H1 (cell line): ENCODE results near the gene MIXL1. TPM values are rescaled to one million over a fixed set of nuclear protein-coding genes. Genes with fewer than 3 reads are reported as not detected.

Experiments used
- CTCF ChIA-PET: fragments of 300-600 bp; sonication (Branson Sonifier 250); formaldehyde crosslinking; loops from one replicate; lab custom pipeline; 2021; ENCODE audit not compliant: partially characterized antibody; lab: Charles Lee
- POLR2A ChIA-PET: fragments of 300-600 bp; sonication (Branson Sonifier 250); formaldehyde crosslinking; loops from one replicate; lab custom pipeline; 2021; ENCODE audit warnings: inconsistent platforms; ENCODE audit not compliant: partially characterized antibody; lab: Charles Lee
- DNase-seq, 2 experiments: peaks; one replicate each; pipeline versions ENCODE4 v3.0.0 to v3.0.0-alpha.2; 2010 to 2022; ENCODE audit warnings: low spot score in 2 of 2, low read depth in 1 of 2, mixed read lengths in 1 of 2
- FAIRE-seq: peaks from 2 replicates; lab custom pipeline; 2011; peaks lifted over from hg19 to GRCh38; lab: Jason Lieb, UNC
- H2AFZ ChIP-seq: 2 replicates; pipeline ENCODE4 v1.8.1; 2012; ENCODE audit warnings: low read length, inconsistent platforms
- H2AK5ac ChIP-seq: 2 replicates; pipeline ENCODE4 v1.6.1; 2013; ENCODE audit warnings: low read depth, low read length
- H2BK120ac ChIP-seq: replicated peaks from 2 replicates; pipeline ENCODE3; 2013; ENCODE audit warnings: low read depth, low read length, inconsistent platforms
- H2BK12ac ChIP-seq: 2 replicates; pipeline ENCODE4 v1.6.1; 2013; ENCODE audit warnings: low read depth, low read length
- H2BK15ac ChIP-seq: 2 replicates; pipeline ENCODE4 v1.6.1; 2013; ENCODE audit warnings: low read length
- H2BK20ac ChIP-seq: 2 replicates; pipeline ENCODE4 v1.6.1; 2013; ENCODE audit warnings: low read length
- H2BK5ac ChIP-seq: 2 replicates; pipeline ENCODE4 v1.6.1; 2013; ENCODE audit warnings: low read depth, low read length
- H3K14ac ChIP-seq: 2 replicates; pipeline ENCODE4 v1.6.1; 2013; ENCODE audit warnings: inconsistent platforms; ENCODE audit not compliant: insufficient read length
- H3K18ac ChIP-seq: 2 replicates; pipeline ENCODE4 v1.6.1; 2013; ENCODE audit warnings: low read length; ENCODE audit errors: extremely low read depth
- H3K23ac ChIP-seq: 2 replicates; pipeline ENCODE4 v1.6.1; 2013; ENCODE audit warnings: inconsistent platforms; ENCODE audit not compliant: insufficient read length
- H3K23me2 ChIP-seq: 2 replicates; pipeline ENCODE4 v1.6.1; 2013; ENCODE audit warnings: low read depth, low read length
- H3K27ac ChIP-seq: 2 replicates; pipeline ENCODE4 v1.6.1; 2011; ENCODE audit warnings: low read depth, low read length, inconsistent platforms
- H3K27me3 ChIP-seq, 4 experiments: replicated peaks in 1 of 4; 1 replicate in 1 of 4; 2 replicates in 3 of 4; pipeline versions ENCODE4 v1.6.1 to v1.8.1; 2011 to 2013; ENCODE audit warnings: low read length in 3 of 4, mild to moderate bottlenecking in 3 of 4, inconsistent platforms in 2 of 4, mixed read lengths in 2 of 4, moderate library complexity in 1 of 4; ENCODE audit not compliant: control insufficient read depth in 3 of 4, insufficient read depth in 3 of 4; ENCODE audit errors: extremely low read depth in 1 of 4
- H3K36me3 ChIP-seq, 4 experiments: 2 replicates each; pipeline versions ENCODE4 v1.6.1 to v1.8.1; 2011 to 2013; ENCODE audit warnings: mild to moderate bottlenecking in 4 of 4, low read length in 3 of 4, moderate library complexity in 2 of 4, control low read depth in 1 of 4, inconsistent platforms in 1 of 4; ENCODE audit not compliant: insufficient read depth in 4 of 4, control insufficient read depth in 2 of 4
- H3K4ac ChIP-seq: replicated peaks from 2 replicates; pipeline ENCODE3; 2013; ENCODE audit warnings: low read length, low read depth, mixed read lengths, inconsistent platforms; ENCODE audit not compliant: insufficient read length
- H3K4me1 ChIP-seq, 4 experiments: replicated peaks in 1 of 4; 1 replicate in 1 of 4; 2 replicates in 3 of 4; pipeline versions ENCODE4 v1.6.1 to v1.8.1; 2011 to 2013; ENCODE audit warnings: low read length in 3 of 4, inconsistent platforms in 2 of 4, mixed read lengths in 1 of 4; ENCODE audit not compliant: insufficient read depth in 4 of 4, control insufficient read depth in 3 of 4
- H3K4me2 ChIP-seq, 2 experiments: 2 replicates each; pipeline versions ENCODE4 v1.6.1 to v1.8.1; 2011 to 2013; ENCODE audit warnings: low read depth in 2 of 2, low read length in 2 of 2, control low read depth in 1 of 2, inconsistent platforms in 1 of 2, mild to moderate bottlenecking in 1 of 2; ENCODE audit not compliant: insufficient read depth in 1 of 2
- H3K4me3 ChIP-seq, 4 experiments: fragments of 200-600, 300-600 bp in 1 of 4; sonication (generic), shearing (Covaris generic), sonication (Bioruptor Twin) in 1 of 4; 2 replicates each; pipeline versions ENCODE4 v1.5.1 to v1.8.1; 2011 to 2016; ENCODE audit warnings: low read length in 4 of 4, low read depth in 3 of 4, control low read depth in 2 of 4, inconsistent platforms in 2 of 4, mild to moderate bottlenecking in 2 of 4, mixed read lengths in 1 of 4, moderate library complexity in 1 of 4; ENCODE audit not compliant: insufficient read depth in 2 of 4; ENCODE audit errors: extremely low read depth in 1 of 4
- H3K56ac ChIP-seq: replicated peaks from 2 replicates; pipeline ENCODE3; 2013; ENCODE audit warnings: low read depth, mild to moderate bottlenecking, mixed read lengths, low read length, inconsistent platforms; ENCODE audit not compliant: insufficient read length
- H3K79me1 ChIP-seq: 2 replicates; pipeline ENCODE4 v1.6.1; 2013; ENCODE audit warnings: low read depth, low read length, control low read depth
- H3K79me2 ChIP-seq, 2 experiments: 2 replicates each; pipeline versions ENCODE4 v1.6.1 to v1.8.1; 2012 to 2013; ENCODE audit warnings: low read length in 2 of 2, mild to moderate bottlenecking in 2 of 2, inconsistent platforms in 1 of 2; ENCODE audit not compliant: insufficient read depth in 2 of 2, control insufficient read depth in 1 of 2
- H3K9ac ChIP-seq, 4 experiments: replicated peaks in 1 of 4; 1 replicate in 1 of 4; 2 replicates in 3 of 4; pipeline versions ENCODE4 v1.6.1 to v1.8.1; 2011 to 2013; ENCODE audit warnings: low read depth in 3 of 4, low read length in 3 of 4, control low read depth in 2 of 4, mild to moderate bottlenecking in 2 of 4, moderate library complexity in 2 of 4, inconsistent platforms in 1 of 4; ENCODE audit errors: extremely low read depth in 1 of 4
- H3K9me3 ChIP-seq, 2 experiments: 2 replicates each; pipeline versions ENCODE4 v1.6.1 to v1.8.1; 2012 to 2013; ENCODE audit warnings: mild to moderate bottlenecking in 2 of 2, moderate library complexity in 2 of 2, control low read depth in 1 of 2, inconsistent platforms in 1 of 2, low read depth in 1 of 2, low read length in 1 of 2, mixed read lengths in 1 of 2; ENCODE audit not compliant: insufficient read depth in 2 of 2
- H4K20me1 ChIP-seq, 2 experiments: replicated peaks in 1 of 2; 2 replicates each; pipeline versions ENCODE3 to v1.8.1; 2011 to 2013; ENCODE audit warnings: inconsistent platforms in 2 of 2, low read length in 2 of 2, mild to moderate bottlenecking in 1 of 2; ENCODE audit not compliant: insufficient read depth in 2 of 2, control insufficient read depth in 1 of 2
- H4K5ac ChIP-seq: 2 replicates; pipeline ENCODE4 v1.6.1; 2013; ENCODE audit warnings: low read length, low read depth, mixed read lengths, inconsistent platforms; ENCODE audit not compliant: insufficient read length
- H4K8ac ChIP-seq: 2 replicates; pipeline ENCODE4 v1.8.0; 2013; ENCODE audit warnings: mild to moderate bottlenecking, moderate library complexity, low read length, inconsistent platforms; ENCODE audit not compliant: insufficient read depth; ENCODE audit errors: extremely low read depth
- H4K91ac ChIP-seq: replicated peaks from 2 replicates; pipeline ENCODE3; 2013; ENCODE audit warnings: low read length, mixed read lengths, inconsistent platforms; ENCODE audit not compliant: insufficient read length
- ASH2L ChIP-seq: fragments of 200-600, 300-600 bp; sonication (generic); IDR thresholded peaks from one replicate; pipeline ENCODE4 v1.7.1; 2017; ENCODE audit warnings: low read length
- BACH1 ChIP-seq: IDR thresholded peaks from 2 replicates; pipeline ENCODE4 v1.6.1; 2012; ENCODE audit warnings: low read length, improper control_type of control experiment
- CTBP2 ChIP-seq: IDR thresholded peaks from 2 replicates; pipeline ENCODE4 v1.7.0; 2011; ENCODE audit warnings: borderline replicate concordance, mild to moderate bottlenecking, moderate library complexity, mixed read lengths, low read length; ENCODE audit not compliant: insufficient read depth, insufficient read length
- EZH2 ChIP-seq: fragments of 200-600 bp; sonication (generic); IDR thresholded peaks from 2 replicates; pipeline ENCODE4 v1.7.1; 2012; ENCODE audit warnings: low read depth, mild to moderate bottlenecking, moderate library complexity, low read length, inconsistent platforms; ENCODE audit not compliant: severe bottlenecking
- GABPA ChIP-seq: IDR thresholded peaks from 2 replicates; pipeline ENCODE4 v1.6.1; 2011; ENCODE audit warnings: mild to moderate bottlenecking, low read length, moderate library complexity, borderline replicate concordance; ENCODE audit not compliant: insufficient read depth
- KDM1A ChIP-seq: fragments of 200-600, 300-600 bp; sonication (generic); IDR thresholded peaks from 2 replicates; pipeline ENCODE4 v1.7.1; 2016; ENCODE audit warnings: mild to moderate bottlenecking, low read length, borderline replicate concordance
- MAFK ChIP-seq: IDR thresholded peaks from 2 replicates; pipeline ENCODE4 v1.6.1; 2012; ENCODE audit warnings: low read depth, mild to moderate bottlenecking, improper control_type of control experiment, low read length
- NRF1 ChIP-seq: IDR thresholded peaks from 2 replicates; pipeline ENCODE4 v1.6.1; 2011; ENCODE audit warnings: mild to moderate bottlenecking, low read depth, low read length, improper control_type of control experiment
- RFX5 ChIP-seq: IDR thresholded peaks from 2 replicates; pipeline ENCODE4 v1.6.1; 2011; ENCODE audit warnings: low read depth, low read length, improper control_type of control experiment, borderline replicate concordance
- SAP30 ChIP-seq: fragments of 300-600 bp; sonication (generic); IDR thresholded peaks from 2 replicates; pipeline ENCODE4 v1.7.1; 2012; ENCODE audit warnings: low read length, moderate library complexity, mild to moderate bottlenecking, inconsistent platforms; ENCODE audit not compliant: insufficient read depth, insufficient replicate concordance
- SIX5 ChIP-seq: IDR thresholded peaks from 2 replicates; pipeline ENCODE4 v1.6.1; 2011; ENCODE audit warnings: mild to moderate bottlenecking, low read depth, low read length
- YY1 ChIP-seq: IDR thresholded peaks from 2 replicates; pipeline ENCODE4 v1.6.1; 2011; ENCODE audit warnings: low read depth, mild to moderate bottlenecking, low read length
- WGBS, 2 experiments: shearing (Covaris generic) in 1 of 2; methylation state at CpG; one replicate each; pipeline versions ENCODE4 v1.1.6 to v1.1.7; 2013 to 2015; ENCODE audit warnings: low lambda C conversion rate in 2 of 2, mixed read lengths in 2 of 2, inconsistent platforms in 1 of 2, low coverage in 1 of 2, missing lambda C conversion rate in 1 of 2; ENCODE audit not compliant: insufficient replicate concordance in 2 of 2, insufficient coverage in 1 of 2, insufficient read length in 1 of 2; ENCODE audit errors: extremely low coverage in 1 of 2, missing lambda C conversion rate in 1 of 2; 5-methylcytosine and 5-hydroxymethylcytosine counted together
- polyA plus RNA-seq, 7 experiments: library from polyadenylated mRNA; depleted of rRNA in 3 of 7; stranded (reverse) in 5 of 7; unstranded in 2 of 7; fragments of >200 nt in 5 of 7; fragments of 200-250 nt in 2 of 7; gene quantifications; 1 replicate in 5 of 7; 2 replicates in 1 of 7; 4 replicates in 1 of 7; pipeline versions ENCODE4 v1.2.1 to v1.2.3, GENCODE V29; 2011 to 2013; ENCODE audit warnings: missing spikeins in 2 of 7, mixed read lengths in 2 of 7
- total RNA-seq: library from RNA; stranded (reverse); fragmentation: NEBNext Ultra II Directional; extraction: Animal tissue kit (Norgen Biotek cat#: 25700); gene quantifications from 2 replicates; pipeline ENCODE4 v1.2.1, GENCODE V29; 2021

MIXL1 gene
- total and polyA plus RNA-seq, 2 of the 8 experiments (the other 6 are each of a cell fraction or from before 2014, with no cell fraction given) = 1.5 to 1.8 TPM

DNA sequence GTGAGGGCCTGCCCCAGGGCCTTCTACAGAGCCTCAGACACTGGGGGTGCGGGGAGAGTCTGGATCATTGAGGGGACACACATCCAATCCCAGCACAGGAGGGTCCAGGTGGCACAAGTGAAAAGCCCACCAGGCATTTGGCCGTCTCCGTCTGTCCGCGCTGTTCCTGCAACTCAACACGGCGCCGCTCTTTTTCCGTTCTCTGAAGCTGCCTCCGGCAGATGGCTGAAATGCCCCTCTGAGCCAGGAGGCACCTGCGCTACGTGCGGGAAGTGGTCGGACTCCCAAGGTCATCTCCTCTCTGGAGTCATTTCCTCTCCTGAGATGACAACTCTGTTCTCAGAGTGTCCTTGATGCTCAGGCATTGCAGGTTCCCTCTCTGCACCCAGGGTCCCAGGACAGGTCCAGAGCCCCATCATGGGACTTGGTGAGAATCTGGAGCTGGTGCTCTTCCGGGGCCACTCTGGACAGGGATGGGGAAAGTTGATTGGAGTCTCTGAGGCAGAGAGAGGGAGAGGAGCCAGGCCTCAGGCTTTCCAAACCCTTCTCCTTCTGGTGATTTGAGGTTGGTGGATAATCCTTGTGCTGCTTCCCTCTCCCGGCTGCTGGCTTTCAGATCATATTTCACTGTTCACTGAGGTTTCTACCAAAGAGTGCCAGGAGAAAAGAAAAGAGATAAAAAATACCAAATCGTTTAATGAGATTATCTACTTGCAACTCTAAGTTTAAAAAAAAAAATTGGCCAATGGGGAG is 14.0 kb upstream of the MIXL1 start:
- no peak overlapping the region for H2AFZ ChIP-seq
- DNase-seq = no peak
- H3K14ac ChIP-seq = no peak overlapping the region
- H4K91ac ChIP-seq = no peak overlapping the region
- peaks cover 2 to 14% (median 8%) of the 10 kb centered on the region in 4 experiments for H3K4me1 ChIP-seq
- no peaks in the 10 kb centered on the region for H3K79me1 ChIP-seq
- H3K4me2 ChIP-seq = no peak overlapping the region
- peak overlapping the region; percentile 7 for H3K4ac ChIP-seq
- H2AK5ac ChIP-seq = 0 out of 2 replicates have a peak overlapping the region, but pooled peaks have one; percentile 24
- ChIA-PET CTCF (interaction anchor here (1.4 to 6.3 kb wide), 4 partner anchors 9 to 84 kb away, joined by 4 to 39 read pairs (median 14); no protein-coding TSS in a partner anchor), POLR2A (interaction anchor here (1.4 kb wide), 1 partner anchor 10 kb away, joined by 3 read pairs; no protein-coding TSS in a partner anchor)
- H4K8ac ChIP-seq = no peak overlapping the region
- H3K4me3 ChIP-seq = no peak overlapping the region
- WGBS, 2 experiments = 90% methylated on average over 17 of the region's 17 CpGs; no CpG with 5 or more reads in 1 of the 2 experiments
- no peak for FAIRE-seq
- H2BK20ac ChIP-seq = peak overlapping the region; percentile 97
- H3K56ac ChIP-seq = no peak overlapping the region
- H3K23me2 ChIP-seq = no peaks in the 10 kb centered on the region
- H2BK5ac ChIP-seq = peak overlapping the region; percentile 52; the same call in 1 of the 2 replicates
- no peak overlapping the region for H3K27ac ChIP-seq
- no peak overlapping the region for H3K9ac ChIP-seq
- H3K79me2 ChIP-seq = no peaks in the 10 kb centered on the region
- no peak overlapping the region for H2BK15ac ChIP-seq
- peak overlapping the region; percentile 39; the same call in 1 of the 2 replicates for H2BK12ac ChIP-seq
- H3K27me3 ChIP-seq = peaks cover 0 to 4% (median 1%) of the 10 kb centered on the region in 4 experiments; a peak in 2 of 7 replicates
- H2BK120ac ChIP-seq = no peak overlapping the region
- H3K23ac ChIP-seq = no peak overlapping the region
- no peaks in the 10 kb centered on the region for H3K36me3 ChIP-seq
- no peaks in the 10 kb centered on the region for H4K20me1 ChIP-seq
- H3K18ac ChIP-seq = peak overlapping the region; percentile 71
- no peak overlapping the region for H4K5ac ChIP-seq
- no peaks in the 10 kb centered on the region for H3K9me3 ChIP-seq
- TF ChIP-seq RFX5 (no peak), NRF1 (no peak), EZH2 (no peak), BACH1 (no peak), KDM1A (no peak), CTBP2 (no peak), YY1 (no peak), SIX5 (no peak), SAP30 (no peak), MAFK (no peak), GABPA (no peak), ASH2L (no peak)
